ENCODE data around the gene EFHC1.

The EFHC1 gene

GRCh38 chr6:52389626-52390360 is 30.3 kb upstream of the EFHC1 start:
- H3K4me3 Mint-ChIP-seq = peak overlapping the region; percentile 68
- H3K9me3 Mint-ChIP-seq = no peaks in the 10 kb centered on the region
- H3K36me3 Mint-ChIP-seq = peaks cover 2% of the 10 kb centered on the region
- peaks cover 30% of the 10 kb centered on the region for H3K4me1 Mint-ChIP-seq
- ATAC-seq (ENCODE audit: low read depth) (peak; percentile 9), DNase-seq (ENCODE audit: low spot score in 2 of 2) (no peak)
- no peaks in the 10 kb centered on the region for H3K27me3 Mint-ChIP-seq
- H3K27ac Mint-ChIP-seq = peak overlapping the region; percentile 81

GRCh38 chr6:52390361-52390727 is 29.8 kb upstream of the EFHC1 start:
- Mint-ChIP-seq H3K27me3 (no peaks in the 10 kb centered on the region), H3K36me3 (peaks cover under 1% of the 10 kb centered on the region), H3K9me3 (no peaks in the 10 kb centered on the region), H3K27ac (peak overlapping the region; percentile 81), H3K4me1 (peaks cover 25% of the 10 kb centered on the region), H3K4me3 (peak overlapping the region; percentile 68)
- peak; percentile 18 to 26 for DNase-seq (ENCODE audit: low spot score in 2 of 2)
- peak; percentile 75 for ATAC-seq (ENCODE audit: low read depth)

- Mint-ChIP-seq H3K4me1 (peaks cover 29% of the 10 kb centered on the region), H3K27me3 (no peaks in the 10 kb centered on the region), H3K4me3 (no peak overlapping the region), H3K36me3 (no peaks in the 10 kb centered on the region), H3K27ac (no peak overlapping the region), H3K9me3 (no peaks in the 10 kb centered on the region)
- DNase-seq (ENCODE audit: low spot score in 2 of 2) (no peak), ATAC-seq (ENCODE audit: low read depth) (no peak)
Observed at GRCh38 chr6:52391599-52391998, 28.5 kb upstream of the EFHC1 start.

- DNase-seq (ENCODE audit: low spot score in 2 of 2) = no peak
- no peak overlapping the region for H3K4me3 Mint-ChIP-seq
- H3K27ac Mint-ChIP-seq = peak overlapping the region; percentile 72
- no peaks in the 10 kb centered on the region for H3K27me3 Mint-ChIP-seq
- H3K4me1 Mint-ChIP-seq = peaks cover 38% of the 10 kb centered on the region
- ATAC-seq (ENCODE audit: low read depth) = no peak
- H3K36me3 Mint-ChIP-seq = no peaks in the 10 kb centered on the region
- H3K9me3 Mint-ChIP-seq = no peaks in the 10 kb centered on the region
Observed at GRCh38 chr6:52392944-52393343, 27.2 kb upstream of the EFHC1 start.

- peaks cover 38% of the 10 kb centered on the region for H3K4me1 Mint-ChIP-seq
- no peak for DNase-seq (ENCODE audit: low spot score in 2 of 2)
- H3K27me3 Mint-ChIP-seq = no peaks in the 10 kb centered on the region
- H3K9me3 Mint-ChIP-seq = no peaks in the 10 kb centered on the region
- H3K36me3 Mint-ChIP-seq = no peaks in the 10 kb centered on the region
- peak overlapping the region; percentile 54 for H3K27ac Mint-ChIP-seq
- no peak for ATAC-seq (ENCODE audit: low read depth)
- no peak overlapping the region for H3K4me3 Mint-ChIP-seq
Observed at GRCh38 chr6:52393780-52394179, 26.4 kb upstream of the EFHC1 start.

GRCh38 chr6:52394251-52394666 is 25.9 kb upstream of the EFHC1 start:
- H3K27ac Mint-ChIP-seq = peak overlapping the region; percentile 54
- H3K27me3 Mint-ChIP-seq = no peaks in the 10 kb centered on the region
- H3K36me3 Mint-ChIP-seq = no peaks in the 10 kb centered on the region
- peak overlapping the region; percentile 14 for H3K4me3 Mint-ChIP-seq
- peak; percentile 66 for ATAC-seq (ENCODE audit: low read depth)
- H3K4me1 Mint-ChIP-seq = peaks cover 37% of the 10 kb centered on the region
- no peak for DNase-seq (ENCODE audit: low spot score in 2 of 2)
- no peaks in the 10 kb centered on the region for H3K9me3 Mint-ChIP-seq

GRCh38 chr6:52395969-52396368 is 24.2 kb upstream of the EFHC1 start:
- H3K4me3 Mint-ChIP-seq = no peak overlapping the region

GRCh38 chr6:52399511-52400312 is 20.4 kb upstream of the EFHC1 start:
- H3K4me1 Mint-ChIP-seq = peaks cover 18% of the 10 kb centered on the region
- DNase-seq (ENCODE audit: low spot score in 2 of 2) (peak; percentile 30 to 37), ATAC-seq (ENCODE audit: low read depth) (peak; percentile 43)
- H3K27me3 Mint-ChIP-seq = no peaks in the 10 kb centered on the region
- H3K36me3 Mint-ChIP-seq = peaks cover 9% of the 10 kb centered on the region
- H3K27ac Mint-ChIP-seq = no peak overlapping the region
- H3K4me3 Mint-ChIP-seq = no peak overlapping the region
- H3K9me3 Mint-ChIP-seq = no peaks in the 10 kb centered on the region

More at GRCh38 chr6:52395969-52396368, 24.2 kb upstream of the EFHC1 start:
- Mint-ChIP-seq H3K27ac (peak overlapping the region; percentile 68), H3K4me1 (peaks cover 27% of the 10 kb centered on the region), H3K27me3 (no peaks in the 10 kb centered on the region), H3K9me3 (no peaks in the 10 kb centered on the region), H3K36me3 (no peaks in the 10 kb centered on the region)
- DNase-seq (ENCODE audit: low spot score in 2 of 2) = no peak
- no peak for ATAC-seq (ENCODE audit: low read depth)

- peaks cover 9% of the 10 kb centered on the region for H3K36me3 Mint-ChIP-seq
- H3K27me3 Mint-ChIP-seq = no peaks in the 10 kb centered on the region
- no peak overlapping the region for H3K4me3 Mint-ChIP-seq
- no peak overlapping the region for H3K27ac Mint-ChIP-seq
- H3K9me3 Mint-ChIP-seq = no peaks in the 10 kb centered on the region
- H3K4me1 Mint-ChIP-seq = peaks cover 18% of the 10 kb centered on the region
- ATAC-seq (ENCODE audit: low read depth) (no peak), DNase-seq (ENCODE audit: low spot score in 2 of 2) (no peak)
Observed at GRCh38 chr6:52400313-52401041, 19.7 kb upstream of the EFHC1 start.

- Mint-ChIP-seq H3K4me1 (peaks cover 5% of the 10 kb centered on the region), H3K4me3 (no peak overlapping the region), H3K27me3 (no peaks in the 10 kb centered on the region), H3K27ac (no peak overlapping the region), H3K36me3 (peaks cover 9% of the 10 kb centered on the region), H3K9me3 (no peaks in the 10 kb centered on the region)
- ATAC-seq (ENCODE audit: low read depth) (no peak), DNase-seq (ENCODE audit: low spot score in 2 of 2) (no peak)
Observed at GRCh38 chr6:52403086-52403485, 17.1 kb upstream of the EFHC1 start.

GRCh38 chr6:52403627-52404026 is 16.5 kb upstream of the EFHC1 start:
- Mint-ChIP-seq H3K4me1 (peaks cover 5% of the 10 kb centered on the region), H3K4me3 (no peak overlapping the region), H3K36me3 (peaks cover 9% of the 10 kb centered on the region), H3K27ac (no peak overlapping the region), H3K27me3 (no peaks in the 10 kb centered on the region), H3K9me3 (no peaks in the 10 kb centered on the region)
- ATAC-seq (ENCODE audit: low read depth) (no peak), DNase-seq (ENCODE audit: low spot score in 2 of 2) (no peak)

GRCh38 chr6:52405243-52405642 is 14.9 kb upstream of the EFHC1 start:
- ATAC-seq (ENCODE audit: low read depth) (no peak), DNase-seq (ENCODE audit: low spot score in 2 of 2) (no peak)
- Mint-ChIP-seq H3K4me3 (no peak overlapping the region), H3K36me3 (peaks cover 9% of the 10 kb centered on the region), H3K27me3 (no peaks in the 10 kb centered on the region), H3K9me3 (no peaks in the 10 kb centered on the region), H3K4me1 (no peaks in the 10 kb centered on the region), H3K27ac (no peak overlapping the region)

GRCh38 chr6:52407467-52407866 is 12.7 kb upstream of the EFHC1 start:
- Mint-ChIP-seq H3K4me1 (no peaks in the 10 kb centered on the region), H3K27ac (no peak overlapping the region), H3K4me3 (no peak overlapping the region), H3K9me3 (no peaks in the 10 kb centered on the region), H3K27me3 (no peaks in the 10 kb centered on the region), H3K36me3 (peaks cover 9% of the 10 kb centered on the region)
- ATAC-seq (ENCODE audit: low read depth) = peak; percentile 72
- DNase-seq (ENCODE audit: low spot score in 2 of 2) = peak in 1 of 2 donors; percentile 29

- ATAC-seq (ENCODE audit: low read depth) = no peak
Observed at GRCh38 chr6:52409499-52409898, 10.6 kb upstream of the EFHC1 start.

More at GRCh38 chr6:52409499-52409898, 10.6 kb upstream of the EFHC1 start:
- Mint-ChIP-seq H3K27ac (no peak overlapping the region), H3K36me3 (no peaks in the 10 kb centered on the region), H3K4me3 (no peak overlapping the region), H3K27me3 (no peaks in the 10 kb centered on the region), H3K9me3 (no peaks in the 10 kb centered on the region), H3K4me1 (no peaks in the 10 kb centered on the region)
- DNase-seq (ENCODE audit: low spot score in 2 of 2) = no peak
